Measurements from ENCODE around the gene TANK. TPM values are rescaled to one million over a fixed set of nuclear protein-coding genes. Genes with fewer than 3 reads are reported as not detected.
A peak's percentile ranks its signal among the peaks of the same experiment; 100 is the strongest.
"Not testable (repeated sequence)": the region's sequence is repeated elsewhere in the genome, so short reads cannot be mapped to it uniquely, and the experiment has no call there.

TANK gene
- total and polyA plus RNA-seq, 2 donors (not counting 1 experiment from before 2014, with no cell fraction given): 96.4 to 104 TPM

DNA sequence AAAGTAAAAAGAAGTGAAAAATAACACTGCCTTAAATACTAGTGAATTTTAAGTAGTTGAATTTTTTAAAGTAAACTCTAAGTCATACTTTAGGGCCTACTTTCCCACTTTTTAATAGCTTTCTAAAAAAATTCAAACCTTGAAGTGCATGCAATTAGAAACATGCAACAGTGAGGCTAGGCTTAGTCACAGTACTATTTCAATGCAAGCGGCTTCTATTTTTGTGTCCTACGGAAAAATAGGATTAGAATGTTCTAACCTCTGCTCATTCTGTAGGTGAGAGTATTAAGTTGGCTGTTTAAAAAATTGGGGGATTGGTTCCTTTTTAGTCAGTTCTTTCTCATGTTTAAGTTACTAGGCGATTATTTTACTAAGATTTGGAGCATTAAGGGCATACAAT lies 108.9 kb downstream of the TANK start:
- H3K27me3 ChIP-seq (ENCODE audit: control insufficient read depth, insufficient read depth, low read length): no peaks in the 10 kb centered on the region
- no peak overlapping the region for H3K4me2 ChIP-seq (ENCODE audit: extremely low read depth, insufficient read depth, low read length)
- no peak overlapping the region for H3K4me3 ChIP-seq (replicated peaks in 1 of 4; ENCODE audit: control extremely low read depth in 1 of 4, insufficient read depth in 1 of 4, low read depth in 3 of 4, low read length in 4 of 4)
- TF ChIP-seq, protein P1, sequence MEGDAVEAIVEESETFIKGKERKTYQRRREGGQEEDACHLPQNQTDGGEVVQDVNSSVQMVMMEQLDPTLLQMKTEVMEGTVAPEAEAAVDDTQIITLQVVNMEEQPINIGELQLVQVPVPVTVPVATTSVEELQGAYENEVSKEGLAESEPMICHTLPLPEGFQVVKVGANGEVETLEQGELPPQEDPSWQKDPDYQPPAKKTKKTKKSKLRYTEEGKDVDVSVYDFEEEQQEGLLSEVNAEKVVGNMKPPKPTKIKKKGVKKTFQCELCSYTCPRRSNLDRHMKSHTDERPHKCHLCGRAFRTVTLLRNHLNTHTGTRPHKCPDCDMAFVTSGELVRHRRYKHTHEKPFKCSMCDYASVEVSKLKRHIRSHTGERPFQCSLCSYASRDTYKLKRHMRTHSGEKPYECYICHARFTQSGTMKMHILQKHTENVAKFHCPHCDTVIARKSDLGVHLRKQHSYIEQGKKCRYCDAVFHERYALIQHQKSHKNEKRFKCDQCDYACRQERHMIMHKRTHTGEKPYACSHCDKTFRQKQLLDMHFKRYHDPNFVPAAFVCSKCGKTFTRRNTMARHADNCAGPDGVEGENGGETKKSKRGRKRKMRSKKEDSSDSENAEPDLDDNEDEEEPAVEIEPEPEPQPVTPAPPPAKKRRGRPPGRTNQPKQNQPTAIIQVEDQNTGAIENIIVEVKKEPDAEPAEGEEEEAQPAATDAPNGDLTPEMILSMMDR (conservative IDR thresholded peaks at IDR 0.05 in 1 of 2, IDR thresholded peaks at IDR 0.05 in 1 of 2; ENCODE audit: low read depth in 1 of 2, low read length in 2 of 2): no peak
- no peak for TF ChIP-seq EZH2 (IDR thresholded peaks at IDR 0.05; ENCODE audit: low read length, missing control alignments)
- H3K9ac ChIP-seq (ENCODE audit: insufficient read depth, low read length): no peak overlapping the region
- no peak for DNase-seq (ENCODE audit: low read depth in 2 of 2)
- H4K20me1 ChIP-seq (ENCODE audit: control insufficient read depth, extremely low read depth, insufficient read depth, low read length): no peaks in the 10 kb centered on the region
- H3K9me3 ChIP-seq (ENCODE audit: control insufficient read depth, insufficient read depth, low read depth, low read length): no peaks in the 10 kb centered on the region
- no peak overlapping the region for H2AFZ ChIP-seq (ENCODE audit: low read length)
- H3K79me2 ChIP-seq (ENCODE audit: control insufficient read depth, insufficient read depth, low read length): no peaks in the 10 kb centered on the region
- H3K27ac ChIP-seq (ENCODE audit: insufficient read depth, low read length): no peak overlapping the region
- no peaks in the 10 kb centered on the region for H3K36me3 ChIP-seq (ENCODE audit: control insufficient read depth, insufficient read depth, low read length)
- no peaks in the 10 kb centered on the region for H3K4me1 ChIP-seq (ENCODE audit: control insufficient read depth, extremely low read depth, insufficient read depth, low read length)

DNA sequence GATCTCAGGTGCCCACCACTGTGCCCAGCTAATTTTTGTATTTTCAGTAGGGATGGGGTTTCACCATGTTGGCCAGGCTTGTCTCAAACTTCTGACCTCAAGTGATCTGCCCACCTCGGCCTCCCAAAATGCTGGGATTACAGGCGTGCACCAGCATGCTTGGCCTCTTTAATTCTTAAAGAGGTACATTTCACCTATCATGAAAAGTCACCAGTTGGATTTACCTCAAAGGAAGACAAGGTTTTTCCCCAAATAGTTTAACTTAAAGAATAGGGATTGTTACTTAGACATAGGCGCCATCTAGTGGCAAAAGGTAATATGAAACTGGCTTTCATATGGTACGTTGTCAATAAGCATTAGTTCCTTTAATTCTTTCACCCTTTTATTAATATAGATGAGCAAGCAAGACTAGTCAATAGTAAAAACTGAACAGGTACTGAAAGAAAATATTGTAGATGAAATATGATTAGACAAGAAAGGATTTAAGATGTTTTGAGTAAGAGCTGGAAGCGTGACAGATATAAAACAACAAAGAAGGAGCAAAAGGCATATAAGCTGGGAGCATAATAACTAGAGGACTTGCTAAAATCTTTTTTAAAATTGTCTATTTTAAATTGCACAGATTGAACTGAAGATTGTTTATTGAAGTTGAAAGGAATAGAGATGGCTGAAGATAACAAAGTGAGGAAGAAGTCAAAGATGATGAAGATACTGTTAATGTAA lies 113.0 kb downstream of the TANK start:
- Histone ChIP-seq H3K9me3 (ENCODE audit: control insufficient read depth, insufficient read depth, low read depth, low read length) (no peaks in the 10 kb centered on the region), H3K27ac (ENCODE audit: insufficient read depth, low read length) (no peak overlapping the region), H3K36me3 (ENCODE audit: control insufficient read depth, insufficient read depth, low read length) (no peaks in the 10 kb centered on the region), H2AFZ (ENCODE audit: low read length) (no peak overlapping the region), H3K9ac (ENCODE audit: insufficient read depth, low read length) (no peak overlapping the region), H3K27me3 (ENCODE audit: control insufficient read depth, insufficient read depth, low read length) (no peaks in the 10 kb centered on the region), H3K4me3 (replicated peaks in 1 of 4; ENCODE audit: control extremely low read depth in 1 of 4, insufficient read depth in 1 of 4, low read depth in 3 of 4, low read length in 4 of 4) (no peak overlapping the region), H4K20me1 (ENCODE audit: control insufficient read depth, extremely low read depth, insufficient read depth, low read length) (no peaks in the 10 kb centered on the region), H3K4me1 (ENCODE audit: control insufficient read depth, extremely low read depth, insufficient read depth, low read length) (no peaks in the 10 kb centered on the region), H3K4me2 (ENCODE audit: extremely low read depth, insufficient read depth, low read length) (peak overlapping the region; percentile 13), H3K79me2 (ENCODE audit: control insufficient read depth, insufficient read depth, low read length) (no peaks in the 10 kb centered on the region)
- TF ChIP-seq, protein P1 (conservative IDR thresholded peaks at IDR 0.05 in 1 of 2, IDR thresholded peaks at IDR 0.05 in 1 of 2; ENCODE audit: low read depth in 1 of 2, low read length in 2 of 2): peak in 1 of 2 donors; percentile 62
- no peak for TF ChIP-seq EZH2 (IDR thresholded peaks at IDR 0.05; ENCODE audit: low read length, missing control alignments)
- peak; percentile 37 to 79 for DNase-seq (ENCODE audit: low read depth in 2 of 2)

DNA sequence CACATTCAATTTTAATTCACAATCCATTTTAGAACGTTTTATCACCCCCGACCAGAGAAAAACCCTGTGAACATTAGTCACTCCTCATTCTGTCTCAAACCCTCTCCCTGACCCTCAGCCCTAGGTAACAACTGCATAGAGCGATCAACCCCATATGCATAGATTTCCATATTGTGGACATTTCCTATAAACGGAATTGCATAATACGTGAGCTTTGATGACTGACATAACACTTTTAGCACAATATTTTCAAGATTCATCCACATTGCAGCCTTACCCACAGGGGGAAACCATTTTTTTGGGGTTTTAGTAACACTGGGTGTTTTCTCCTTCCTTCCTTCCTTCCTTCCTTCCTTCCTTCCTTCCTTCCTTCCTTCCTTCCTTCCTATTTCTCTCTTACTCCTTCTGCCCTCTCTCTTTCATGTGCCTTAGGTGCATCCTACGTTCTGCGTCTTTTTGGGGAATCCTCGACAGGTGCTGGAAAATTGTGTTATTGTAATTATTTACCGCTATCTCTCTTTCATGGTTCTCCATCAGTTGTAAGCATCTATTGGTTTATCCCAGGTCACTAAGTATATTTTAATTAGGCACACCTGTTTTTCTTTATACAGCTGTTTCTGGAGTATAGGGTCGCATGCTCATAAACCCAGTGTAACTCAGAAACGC lies 118.5 kb downstream of the TANK start:
- not testable (repeated sequence) for H4K20me1 ChIP-seq (ENCODE audit: control insufficient read depth, extremely low read depth, insufficient read depth, low read length); H3K36me3 ChIP-seq (ENCODE audit: control insufficient read depth, insufficient read depth, low read length); H3K9ac ChIP-seq (ENCODE audit: insufficient read depth, low read length); H3K27me3 ChIP-seq (ENCODE audit: control insufficient read depth, insufficient read depth, low read length); H3K4me1 ChIP-seq (ENCODE audit: control insufficient read depth, extremely low read depth, insufficient read depth, low read length); H3K79me2 ChIP-seq (ENCODE audit: control insufficient read depth, insufficient read depth, low read length); H3K4me2 ChIP-seq (ENCODE audit: extremely low read depth, insufficient read depth, low read length); H3K27ac ChIP-seq (ENCODE audit: insufficient read depth, low read length); H2AFZ ChIP-seq (ENCODE audit: low read length); H3K9me3 ChIP-seq (ENCODE audit: control insufficient read depth, insufficient read depth, low read depth, low read length); H3K4me3 ChIP-seq (replicated peaks in 1 of 4; ENCODE audit: control extremely low read depth in 1 of 4, insufficient read depth in 1 of 4, low read depth in 3 of 4, low read length in 4 of 4)
- peak; percentile 5 to 11 for DNase-seq (ENCODE audit: low read depth in 2 of 2)

DNA sequence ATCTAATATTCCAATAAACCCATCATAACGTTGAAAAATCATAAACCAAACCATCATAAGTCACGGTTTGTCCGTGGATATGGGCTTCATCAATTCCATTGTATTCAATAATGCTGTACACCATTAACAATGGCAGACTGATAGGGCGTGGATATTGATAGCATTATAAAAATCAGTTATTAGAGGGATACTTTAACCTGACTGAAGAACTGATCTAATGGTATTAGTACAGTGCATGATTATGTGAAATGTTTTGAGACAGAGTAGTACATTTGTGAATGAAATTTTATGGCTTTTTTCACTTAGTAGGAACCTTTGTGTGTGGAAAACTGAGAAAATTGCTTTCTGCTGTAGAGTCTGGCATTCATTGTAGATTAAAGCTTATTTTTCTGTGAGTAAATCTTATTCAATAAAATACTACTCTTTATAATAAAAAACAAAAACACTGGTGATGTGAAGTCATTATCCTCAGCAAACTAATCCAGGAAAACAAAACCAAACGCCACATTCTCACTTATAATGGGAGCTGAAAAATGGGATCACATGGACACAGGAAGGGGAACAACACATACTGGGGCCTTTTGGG lies 119.1 kb downstream of the TANK start:
- H3K79me2 ChIP-seq (ENCODE audit: control insufficient read depth, insufficient read depth, low read length); H4K20me1 ChIP-seq (ENCODE audit: control insufficient read depth, extremely low read depth, insufficient read depth, low read length); H3K4me3 ChIP-seq (replicated peaks in 1 of 4; ENCODE audit: control extremely low read depth in 1 of 4, insufficient read depth in 1 of 4, low read depth in 3 of 4, low read length in 4 of 4); H2AFZ ChIP-seq (ENCODE audit: low read length); H3K4me2 ChIP-seq (ENCODE audit: extremely low read depth, insufficient read depth, low read length); H3K9me3 ChIP-seq (ENCODE audit: control insufficient read depth, insufficient read depth, low read depth, low read length); H3K36me3 ChIP-seq (ENCODE audit: control insufficient read depth, insufficient read depth, low read length); H3K27ac ChIP-seq (ENCODE audit: insufficient read depth, low read length); H3K4me1 ChIP-seq (ENCODE audit: control insufficient read depth, extremely low read depth, insufficient read depth, low read length); H3K27me3 ChIP-seq (ENCODE audit: control insufficient read depth, insufficient read depth, low read length); H3K9ac ChIP-seq (ENCODE audit: insufficient read depth, low read length); DNase-seq (ENCODE audit: low read depth in 2 of 2): not testable (repeated sequence)

DNA sequence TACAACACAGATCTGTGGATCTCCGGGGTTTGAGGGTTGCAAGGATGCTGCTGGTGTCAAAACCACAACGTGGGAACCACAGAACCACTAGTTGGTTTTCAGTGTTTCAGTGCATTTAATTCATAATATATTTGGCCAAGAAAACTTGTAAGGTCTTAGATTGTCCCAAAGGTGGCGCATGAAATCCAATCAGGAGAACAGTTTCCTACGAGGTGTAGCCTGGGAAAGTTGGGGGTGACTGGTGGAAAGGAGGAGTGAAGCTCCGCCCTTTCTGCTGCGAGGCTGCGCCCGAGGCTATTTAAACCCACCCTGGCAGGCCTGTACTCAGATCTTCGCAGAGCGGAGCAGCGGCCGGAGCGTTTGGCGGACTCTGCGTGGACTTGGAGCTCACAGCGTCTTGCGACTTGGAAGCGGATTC lies 120.7 kb downstream of the TANK start:
- not testable (repeated sequence) for H3K4me3 ChIP-seq (replicated peaks in 1 of 4; ENCODE audit: control extremely low read depth in 1 of 4, insufficient read depth in 1 of 4, low read depth in 3 of 4, low read length in 4 of 4); H3K4me1 ChIP-seq (ENCODE audit: control insufficient read depth, extremely low read depth, insufficient read depth, low read length); H3K4me2 ChIP-seq (ENCODE audit: extremely low read depth, insufficient read depth, low read length); H3K36me3 ChIP-seq (ENCODE audit: control insufficient read depth, insufficient read depth, low read length); H3K9me3 ChIP-seq (ENCODE audit: control insufficient read depth, insufficient read depth, low read depth, low read length); H2AFZ ChIP-seq (ENCODE audit: low read length); H4K20me1 ChIP-seq (ENCODE audit: control insufficient read depth, extremely low read depth, insufficient read depth, low read length); H3K27me3 ChIP-seq (ENCODE audit: control insufficient read depth, insufficient read depth, low read length); H3K9ac ChIP-seq (ENCODE audit: insufficient read depth, low read length); H3K79me2 ChIP-seq (ENCODE audit: control insufficient read depth, insufficient read depth, low read length); H3K27ac ChIP-seq (ENCODE audit: insufficient read depth, low read length)
- peak; percentile 1 to 25 for DNase-seq (ENCODE audit: low read depth in 2 of 2)

All from fibroblast of lung (primary cell).